Esophagus squamous epithelium (tissue), 4 donors: ENCODE measurements around the gene MDFI.

Experiments used
- POLR2A ChIP-seq, 4 donors: fragments of 450-650 bp; IDR thresholded peaks; one replicate each; pipeline ENCODE4 v1.6.1; 2017; ENCODE audit warnings: antibody characterized with exemption in 4 of 4, mild to moderate bottlenecking in 4 of 4, moderate library complexity in 3 of 4
- TF ChIP-seq, protein P1 (sequence below), 6 experiments: fragments of 450-650 bp in 4 of 6; fragments of 200-600 bp in 2 of 6; sonication (generic) in 2 of 6; IDR thresholded peaks; one replicate each; pipeline ENCODE4 v1.5.1; 2016 to 2019; ENCODE audit warnings: antibody characterized with exemption in 6 of 6, mild to moderate bottlenecking in 4 of 6, moderate library complexity in 4 of 6

DNA sequence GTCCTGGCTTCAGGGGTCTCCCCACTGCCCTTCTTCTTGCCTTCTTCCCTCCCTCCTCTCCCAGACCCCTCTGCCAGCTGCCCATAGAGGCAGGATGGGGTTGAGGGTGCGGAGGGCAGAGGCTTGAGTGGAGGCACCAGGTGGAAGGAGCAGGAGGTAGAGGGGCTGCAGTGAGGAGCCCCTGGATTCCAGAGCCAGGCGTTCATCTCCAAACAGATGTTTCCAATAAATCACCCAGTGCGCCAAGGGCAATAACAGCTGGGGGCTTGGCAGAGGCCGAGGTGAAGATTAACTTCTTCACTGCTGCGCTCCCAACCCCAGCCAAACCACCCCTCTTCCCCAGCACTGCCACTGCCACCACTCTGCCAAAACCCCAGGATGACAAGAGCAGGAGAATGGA, 10.7 kb downstream of the MDFI start:
- no peak for TF ChIP-seq POLR2A (IDR thresholded peaks at IDR 0.05)
- TF ChIP-seq, protein P1, sequence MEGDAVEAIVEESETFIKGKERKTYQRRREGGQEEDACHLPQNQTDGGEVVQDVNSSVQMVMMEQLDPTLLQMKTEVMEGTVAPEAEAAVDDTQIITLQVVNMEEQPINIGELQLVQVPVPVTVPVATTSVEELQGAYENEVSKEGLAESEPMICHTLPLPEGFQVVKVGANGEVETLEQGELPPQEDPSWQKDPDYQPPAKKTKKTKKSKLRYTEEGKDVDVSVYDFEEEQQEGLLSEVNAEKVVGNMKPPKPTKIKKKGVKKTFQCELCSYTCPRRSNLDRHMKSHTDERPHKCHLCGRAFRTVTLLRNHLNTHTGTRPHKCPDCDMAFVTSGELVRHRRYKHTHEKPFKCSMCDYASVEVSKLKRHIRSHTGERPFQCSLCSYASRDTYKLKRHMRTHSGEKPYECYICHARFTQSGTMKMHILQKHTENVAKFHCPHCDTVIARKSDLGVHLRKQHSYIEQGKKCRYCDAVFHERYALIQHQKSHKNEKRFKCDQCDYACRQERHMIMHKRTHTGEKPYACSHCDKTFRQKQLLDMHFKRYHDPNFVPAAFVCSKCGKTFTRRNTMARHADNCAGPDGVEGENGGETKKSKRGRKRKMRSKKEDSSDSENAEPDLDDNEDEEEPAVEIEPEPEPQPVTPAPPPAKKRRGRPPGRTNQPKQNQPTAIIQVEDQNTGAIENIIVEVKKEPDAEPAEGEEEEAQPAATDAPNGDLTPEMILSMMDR (IDR thresholded peaks at IDR 0.05) = no peak
